OCI-LY7 (cell line): Measurements from ENCODE around the gene ABCC1.

Experiments
- CTCF ChIP-seq: fragments of 200-600 bp; sonication (generic); conservative IDR thresholded peaks from 2 replicates; pipeline ENCODE4 v1.5.1; 2014; ENCODE audit warnings: mild to moderate bottlenecking, antibody characterized with exemption, low read length, moderate library complexity, mixed read lengths
- EZH2phosphoT487 ChIP-seq: fragments of 200-600 bp; sonication (generic); IDR thresholded peaks from 2 replicates; pipeline ENCODE4 v1.6.1; 2018; ENCODE audit warnings: low read depth, borderline replicate concordance, mild to moderate bottlenecking, mixed run types, antibody characterized with exemption, low read length, moderate library complexity, mixed read lengths

GRCh38 chr16:16081141-16081540 lies 131.7 kb downstream of the ABCC1 start:
- TF ChIP-seq CTCF = no peak
- TF ChIP-seq EZH2phosphoT487 = no peak
